Esophagus muscularis mucosa (tissue), 4 donors: ENCODE results near the gene GJD2. TPM values are rescaled to one million over a fixed set of nuclear protein-coding genes. Genes with fewer than 3 reads are reported as not detected.

ENCODE experiments used
- DNase-seq: peaks from one replicate; pipeline ENCODE4 v3.0.0-alpha.2; 2017; ENCODE audit errors: extremely low spot score
- H3K27ac ChIP-seq, 4 donors: fragments of 200-600 bp; sonication (generic); replicated peaks in 1 of 4; 1 replicate in 3 of 4; 2 replicates in 1 of 4; pipeline ENCODE4 v1.5.1; 2016 to 2019; ENCODE audit warnings: mild to moderate bottlenecking in 1 of 4
- H3K27me3 ChIP-seq, 4 donors: fragments of 200-600 bp; sonication (generic); one replicate each; pipeline versions ENCODE4 v1.5.1 to v1.6.0; 2016 to 2019
- H3K36me3 ChIP-seq, 4 donors: fragments of 200-600 bp; sonication (generic); one replicate each; pipeline ENCODE4 v1.5.1; 2016 to 2019
- H3K4me1 ChIP-seq, 4 donors: fragments of 200-600 bp; sonication (generic); one replicate each; pipeline ENCODE4 v1.5.1; 2016 to 2019
- H3K4me3 ChIP-seq, 4 donors: fragments of 200-600 bp; sonication (generic); 1 replicate in 2 of 4; 2 replicates in 2 of 4; pipeline ENCODE4 v1.5.1; 2016 to 2019; ENCODE audit warnings: mild to moderate bottlenecking in 4 of 4, moderate library complexity in 1 of 4
- H3K9me3 ChIP-seq, 4 donors: fragments of 200-600 bp; sonication (generic); 1 replicate in 3 of 4; 2 replicates in 1 of 4; pipeline ENCODE4 v1.5.1; 2016 to 2019
- CTCF ChIP-seq, 3 experiments: fragments of 200-600 bp in 2 of 3; fragments of 450-650 bp in 1 of 3; sonication (generic) in 2 of 3; IDR thresholded peaks; one replicate each; pipeline ENCODE4 v1.5.1; 2017 to 2019; ENCODE audit warnings: antibody characterized with exemption in 3 of 3, mild to moderate bottlenecking in 2 of 3, moderate library complexity in 1 of 3
- EP300 ChIP-seq: sonication (generic); formaldehyde crosslinking; IDR thresholded peaks from one replicate; pipeline ENCODE4 v1.6.1; 2017; ENCODE audit warnings: antibody characterized with exemption
- POLR2A ChIP-seq: fragments of 450-650 bp; IDR thresholded peaks from one replicate; pipeline ENCODE4 v1.6.1; 2017; ENCODE audit warnings: antibody characterized with exemption, moderate library complexity, mild to moderate bottlenecking, low read depth
- POLR2AphosphoS5 ChIP-seq, 2 donors: sonication (generic); formaldehyde crosslinking; IDR thresholded peaks; one replicate each; pipeline ENCODE4 v1.6.1; 2017; ENCODE audit warnings: antibody characterized with exemption in 2 of 2
- WGBS: methylation state at CpG from one replicate; pipeline ENCODE4 v1.1.5; 2018; 5-methylcytosine and 5-hydroxymethylcytosine counted together
- intact Hi-C: fragments of 100-400 bp; cut with DNase I; formaldehyde crosslinking; loops from one replicate; pipeline ENCODE4 v1.15.1; 2023
- total RNA-seq, 4 donors: library from RNA; depleted of rRNA; stranded (reverse); fragments of >200 nt; gene quantifications; one replicate each; pipeline versions ENCODE4 v1.1.0 to v1.2.1, GENCODE V29; 2016

Gene GJD2
- total RNA-seq: not detected

GRCh38 chr15:34754674-34755418 lies at the start of gene GJD2:
GJD2 (minus strand) TSS chr15:34754998; CDS start chr15:34754488, 510 bp downstream.
- WGBS: 1% methylated on average over 53 of the region's 81 CpGs
- H3K4me3 ChIP-seq: peak within 1 kb of the TSS; percentile 34 to 52 (median 42)
- H3K27me3 ChIP-seq: peaks cover 5 to 52% (median 24%) of the 10 kb centered on the region in 4 donors
- H3K27ac ChIP-seq: no peak within 1 kb of the TSS
- intact Hi-C loops: no loop called here
- DNase-seq: no peak
- H3K4me1 ChIP-seq: peaks cover 9 to 19% (median 11%) of the 10 kb centered on the region in 4 donors
- TF ChIP-seq POLR2AphosphoS5 (IDR thresholded peaks at IDR 0.05): no peak
- no peak for TF ChIP-seq CTCF (IDR thresholded peaks at IDR 0.05)
- no peak for TF ChIP-seq POLR2A
- H3K9me3 ChIP-seq: no peaks in the 10 kb centered on the region
- H3K36me3 ChIP-seq: no peaks in the 10 kb centered on the region

DNA sequence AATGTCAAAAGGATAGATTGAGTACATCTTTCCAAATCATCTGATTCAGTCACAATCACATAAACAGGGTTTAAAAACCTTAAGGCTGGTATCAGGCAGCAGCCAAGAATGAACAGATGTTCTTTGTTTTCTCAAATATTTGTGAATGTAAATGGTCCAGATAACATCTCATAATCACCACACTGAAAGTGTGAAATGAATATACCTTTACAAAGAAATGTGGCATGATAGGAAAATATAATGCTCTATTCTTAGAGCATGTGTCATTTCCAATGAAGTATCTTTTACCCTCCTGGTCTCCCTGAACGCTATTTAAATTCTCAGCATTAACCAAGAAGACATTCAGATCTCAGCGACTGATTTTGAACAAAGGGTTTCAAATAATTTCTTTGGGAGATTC lies 49.3 kb upstream of the GJD2 start:
- no peak for TF ChIP-seq POLR2A
- TF ChIP-seq EP300: no peak
- TF ChIP-seq POLR2AphosphoS5 (IDR thresholded peaks at IDR 0.05): no peak
- no peak for TF ChIP-seq CTCF (IDR thresholded peaks at IDR 0.05)
- Histone ChIP-seq H3K4me1 (peaks cover 0 to 8% (median 3%) of the 10 kb centered on the region in 4 donors), H3K27ac (no peak overlapping the region), H3K9me3 (no peaks in the 10 kb centered on the region), H3K4me3 (no peak overlapping the region), H3K27me3 (no peaks in the 10 kb centered on the region), H3K36me3 (no peaks in the 10 kb centered on the region)
- no peak for DNase-seq
- WGBS: 66% methylated on average over 2 of the region's 2 CpGs
- intact Hi-C loops: no loop called here

- H3K27ac ChIP-seq: no peak overlapping the region
- H3K36me3 ChIP-seq: no peaks in the 10 kb centered on the region
- no peaks in the 10 kb centered on the region for H3K9me3 ChIP-seq
- no peak for TF ChIP-seq POLR2AphosphoS5 (IDR thresholded peaks at IDR 0.05)
- TF ChIP-seq CTCF (IDR thresholded peaks at IDR 0.05): no peak
- no peak for TF ChIP-seq EP300
- TF ChIP-seq POLR2A: no peak
- no peak overlapping the region for H3K4me3 ChIP-seq
- no peaks in the 10 kb centered on the region for H3K27me3 ChIP-seq
- H3K4me1 ChIP-seq: peaks cover 5 to 10% (median 8%) of the 10 kb centered on the region in 4 donors
- no peak for DNase-seq
- intact Hi-C loops: no loop called here
- WGBS: 91% methylated on average over 7 of the region's 7 CpGs
Observed at GRCh38 chr15:34802803-34803750, 48.3 kb upstream of the GJD2 start.

DNA sequence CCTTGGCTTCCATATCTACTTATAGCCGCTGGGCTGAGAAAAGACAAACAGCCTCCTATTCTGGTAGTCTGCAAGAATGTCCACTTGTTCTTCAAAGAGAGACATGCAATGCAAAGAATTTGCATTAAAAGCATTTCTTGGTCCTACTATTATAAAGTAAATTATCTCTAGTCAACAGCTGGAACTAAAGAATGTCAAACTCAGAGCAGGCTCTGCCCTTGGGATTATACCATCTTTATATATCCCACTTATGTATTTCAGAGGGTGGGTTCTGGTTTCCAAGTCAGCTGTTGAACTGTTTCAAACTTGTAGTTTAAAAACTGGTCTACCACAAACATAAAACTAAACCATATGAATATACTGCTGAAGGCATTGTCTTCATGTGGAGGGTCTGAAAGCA lies 47.6 kb upstream of the GJD2 start:
- 93% methylated on average over 1 of the region's 1 CpG for WGBS
- TF ChIP-seq EP300 (no peak), CTCF (IDR thresholded peaks at IDR 0.05) (no peak), POLR2AphosphoS5 (IDR thresholded peaks at IDR 0.05) (no peak), POLR2A (no peak)
- no peak overlapping the region for H3K27ac ChIP-seq
- no peak for DNase-seq
- H3K27me3 ChIP-seq: no peaks in the 10 kb centered on the region
- no peak overlapping the region for H3K4me3 ChIP-seq
- no peaks in the 10 kb centered on the region for H3K36me3 ChIP-seq
- peaks cover 5 to 10% (median 8%) of the 10 kb centered on the region in 4 donors for H3K4me1 ChIP-seq
- H3K9me3 ChIP-seq: no peaks in the 10 kb centered on the region
- intact Hi-C loops: no loop called here
